GM19438 (cell line): ENCODE data around the gene GON4L.
"Not testable (repeated sequence)": the region's sequence is repeated elsewhere in the genome, so short reads cannot be mapped to it uniquely, and the experiment has no call there.

Experiments
- ATAC-seq: cut with Tn5 transposase; IDR thresholded peaks from one replicate; pipeline ENCODE4 v1.9.1; 2021; ENCODE audit warnings: low read depth; ENCODE audit not compliant: unreplicated experiment

GON4L gene

GRCh38 chr1:155831279-155831976, 25.6 kb downstream of the GON4L start:
- ATAC-seq, result no peak

DNA sequence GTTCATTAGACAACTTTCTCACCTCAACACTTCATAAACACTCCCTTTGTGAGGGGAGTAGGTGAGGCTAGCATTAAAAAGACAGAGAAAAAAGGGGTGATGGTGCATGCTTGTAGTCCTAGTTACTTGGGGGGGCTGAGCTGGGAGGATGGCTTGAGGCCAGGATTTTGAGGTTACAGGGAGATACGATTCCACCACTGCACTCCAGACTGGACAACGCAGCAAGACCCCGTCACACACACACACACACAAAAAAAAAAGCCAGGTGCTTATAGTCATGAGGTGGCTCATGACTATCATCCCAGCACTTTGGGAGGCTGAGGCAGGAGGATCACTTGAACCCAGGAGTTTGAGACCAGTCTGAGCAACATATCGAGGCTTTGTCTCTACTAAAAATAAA, 29.6 kb downstream of the GON4L start:
- ATAC-seq, result no peak

DNA sequence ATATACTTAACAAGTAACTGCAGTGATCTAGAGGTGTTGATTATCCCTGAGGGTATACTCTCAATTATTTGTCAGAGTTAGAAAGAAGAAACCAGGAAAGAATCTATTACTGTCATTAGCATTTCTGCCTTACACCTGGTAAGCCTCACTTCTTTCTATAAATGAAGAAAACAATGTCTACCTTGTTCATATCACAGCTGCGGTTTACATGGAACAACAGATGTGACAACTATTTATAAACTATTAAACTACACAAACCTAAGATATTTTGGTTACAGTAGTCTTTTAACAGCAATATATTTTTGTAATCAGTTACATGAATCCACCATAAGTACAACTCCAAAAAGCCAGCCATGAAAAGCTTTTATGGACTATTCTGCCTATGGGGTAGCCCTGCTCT, 40.7 kb downstream of the GON4L start:
- ATAC-seq, result no peak

- no peak for ATAC-seq
Observed at GRCh38 chr1:155813672-155814071, 43.3 kb downstream of the GON4L start.

- ATAC-seq, result no peak
Observed at GRCh38 chr1:155812878-155813277, 44.1 kb downstream of the GON4L start.

- no peak for ATAC-seq
Observed at GRCh38 chr1:155809088-155809487, 47.9 kb downstream of the GON4L start.

DNA sequence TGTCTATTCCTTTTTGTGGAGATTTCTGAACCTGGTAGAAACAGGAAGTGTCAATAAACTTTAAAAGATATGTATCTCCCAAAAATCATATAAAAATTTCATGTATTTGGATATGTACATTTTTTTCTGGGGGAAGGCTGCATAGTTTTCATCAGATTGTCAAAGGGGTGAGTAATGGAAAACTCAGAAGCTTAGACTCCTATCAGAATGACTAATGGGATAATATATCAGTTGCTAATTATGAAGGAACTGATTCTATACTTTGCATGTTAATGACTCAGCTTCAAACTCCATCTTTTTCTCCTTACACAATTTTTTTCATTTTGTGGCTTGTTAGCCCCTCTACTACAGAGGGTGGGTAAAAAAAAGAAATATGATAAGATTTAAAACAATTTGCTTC, 55.9 kb downstream of the GON4L start:
- no peak for ATAC-seq

DNA sequence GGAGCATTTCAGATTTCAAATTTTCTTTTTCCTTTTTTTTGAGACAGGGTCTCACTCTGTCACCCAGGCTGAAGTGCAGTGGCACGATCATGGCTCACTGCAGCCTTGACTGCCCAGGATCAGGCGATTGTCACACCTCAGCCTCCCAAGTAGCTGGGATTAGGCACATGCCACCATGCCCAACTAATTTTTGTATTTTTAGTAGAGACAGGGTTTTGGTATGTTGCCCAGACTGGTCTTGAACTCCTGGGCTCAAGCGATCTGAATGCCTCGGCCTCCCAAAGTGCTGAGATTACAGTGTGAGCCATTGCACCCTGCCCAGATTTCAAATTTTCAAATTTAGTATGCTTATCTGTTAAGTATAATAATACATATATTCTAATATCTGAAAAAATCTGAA, 61.4 kb downstream of the GON4L start:
- not testable (repeated sequence) for ATAC-seq

DNA sequence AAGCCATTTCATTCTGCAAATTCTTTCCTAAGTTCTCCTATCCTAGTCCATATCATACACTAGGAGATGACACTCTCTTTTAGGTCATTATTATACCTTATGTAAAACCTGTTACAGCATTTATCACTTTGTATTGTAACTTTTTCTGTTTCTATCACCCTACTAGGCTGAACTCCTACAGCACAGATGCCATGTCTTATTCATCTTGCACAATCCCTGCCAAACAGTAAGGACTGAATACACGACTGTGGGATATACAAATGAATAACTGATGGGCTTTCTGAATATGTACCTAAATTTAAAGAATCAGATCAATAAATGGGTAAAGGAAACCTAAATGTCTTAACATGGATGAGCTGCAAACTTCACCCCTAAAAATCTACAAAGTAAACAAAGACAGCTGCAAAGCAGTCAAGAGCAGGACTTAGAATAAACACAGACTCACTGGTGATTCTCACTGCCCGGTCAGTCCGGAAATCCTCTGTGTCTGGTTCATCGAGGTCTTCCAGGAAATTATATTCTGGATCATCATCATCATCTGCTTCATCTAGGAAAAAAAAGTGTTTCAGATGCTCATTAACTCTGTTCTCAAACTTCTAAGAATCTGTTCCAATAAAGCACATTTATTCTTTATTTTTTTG, 62.3 kb downstream of the GON4L start:
- no peak for ATAC-seq

GRCh38 chr1:155793213-155793612, 63.8 kb downstream of the GON4L start:
- no peak for ATAC-seq

GRCh38 chr1:155777582-155777981, 79.4 kb downstream of the GON4L start:
- no peak for ATAC-seq

DNA sequence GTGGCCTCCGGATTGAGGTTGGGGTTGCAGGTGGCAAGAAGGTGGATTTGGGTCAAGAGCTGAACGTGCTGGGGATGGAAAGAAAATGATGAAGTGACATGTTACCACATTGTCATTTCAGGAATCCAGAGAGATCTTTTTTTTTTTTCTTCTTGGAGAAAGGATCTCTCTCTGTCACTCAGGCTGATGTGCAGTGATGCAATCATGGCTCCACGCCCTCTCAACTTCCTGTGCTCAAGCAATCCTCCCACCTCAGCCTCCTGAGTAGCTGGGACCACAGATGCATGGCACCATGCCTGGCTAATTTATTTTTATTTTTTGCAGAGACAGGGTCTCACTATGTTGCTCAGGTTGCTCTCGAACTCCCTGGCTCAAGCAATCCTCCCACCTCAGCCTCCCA, 80.6 kb downstream of the GON4L start:
- no peak for ATAC-seq

GRCh38 chr1:155773221-155773620, 83.8 kb downstream of the GON4L start:
- no peak for ATAC-seq

DNA sequence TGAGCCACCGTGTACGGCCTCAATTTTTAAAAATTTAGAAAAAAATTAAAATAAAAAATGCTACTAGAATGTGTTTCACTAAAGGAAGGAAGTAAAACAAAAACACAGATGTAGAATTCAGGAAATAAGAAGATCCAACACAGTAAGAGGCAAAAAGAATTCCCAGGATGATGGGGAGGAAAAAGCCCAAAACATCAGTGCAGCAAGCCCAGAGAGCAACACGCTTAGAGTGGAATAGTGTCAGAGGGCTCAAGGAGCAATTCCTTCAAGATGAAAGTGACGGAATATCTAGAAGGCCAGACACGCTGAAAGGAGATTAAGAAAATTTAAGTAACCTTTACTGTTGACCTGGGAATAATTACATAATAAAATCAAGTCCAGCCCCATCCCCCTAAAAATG, 87.8 kb downstream of the GON4L start:
- no peak for ATAC-seq

DNA sequence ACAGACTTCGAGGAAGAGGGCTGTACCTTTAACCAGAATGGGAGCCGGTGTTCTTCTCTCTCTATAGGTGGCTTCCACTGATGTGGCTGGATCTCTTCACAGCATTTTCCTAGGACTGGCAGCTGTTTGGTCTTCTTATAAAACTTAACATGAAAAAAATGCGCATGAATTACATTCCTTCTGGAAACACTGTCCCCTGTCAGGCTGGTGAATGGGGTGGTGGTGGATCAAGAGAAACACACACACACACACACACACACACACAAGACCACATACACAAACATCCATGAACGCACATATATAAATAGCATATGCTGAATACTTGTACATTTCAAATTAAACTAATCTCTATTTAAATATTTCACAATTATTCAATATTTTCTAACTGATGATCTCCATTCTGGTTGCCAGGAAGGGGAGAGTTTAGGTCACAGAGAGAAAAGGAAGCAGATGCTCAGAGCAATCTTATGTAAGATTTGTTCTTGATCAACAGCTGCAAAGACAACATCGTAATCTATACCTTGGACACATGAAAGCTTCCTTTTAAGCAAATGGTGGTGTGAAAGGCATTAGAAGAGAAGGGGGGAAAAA, 89.5 kb downstream of the GON4L start:
- not testable (repeated sequence) for ATAC-seq

GRCh38 chr1:155763989-155764388, 93.0 kb downstream of the GON4L start:
- ATAC-seq, result not testable (repeated sequence)

DNA sequence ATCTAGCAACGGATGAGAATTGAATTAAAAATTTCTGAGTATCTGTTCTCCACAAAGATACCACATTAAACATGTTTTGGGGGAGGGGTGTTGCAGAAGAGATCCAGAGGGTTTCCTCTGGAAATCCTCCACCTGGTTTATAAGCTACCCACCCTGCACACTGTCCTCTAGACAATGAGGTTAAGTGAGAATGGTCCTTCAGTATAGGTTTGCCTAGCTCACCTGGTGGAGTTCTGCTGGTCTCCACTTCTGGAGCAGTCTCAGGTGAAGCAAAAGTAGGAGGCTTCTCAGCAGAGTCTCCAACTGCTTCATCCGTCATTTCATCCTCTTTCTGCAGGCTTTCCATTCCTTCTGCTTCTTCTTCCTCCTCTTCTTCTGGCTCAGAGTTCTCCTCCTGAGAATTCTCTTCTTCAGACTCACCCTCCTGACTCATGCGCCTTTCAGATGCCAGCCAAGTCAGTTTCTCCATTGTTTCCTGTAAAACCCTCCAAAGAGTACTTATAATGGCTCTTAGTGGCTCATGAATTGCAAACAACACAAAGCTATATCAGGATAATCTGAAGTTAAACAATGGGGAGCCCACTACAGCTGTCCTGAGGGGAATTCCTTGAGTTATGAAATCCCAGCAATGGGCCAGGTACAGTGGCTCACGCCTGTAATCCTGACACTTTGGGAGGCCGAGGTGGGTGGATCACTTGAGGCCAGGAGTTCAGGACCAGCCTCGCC, 93.8 kb downstream of the GON4L start:
- ATAC-seq, result not testable (repeated sequence)

DNA sequence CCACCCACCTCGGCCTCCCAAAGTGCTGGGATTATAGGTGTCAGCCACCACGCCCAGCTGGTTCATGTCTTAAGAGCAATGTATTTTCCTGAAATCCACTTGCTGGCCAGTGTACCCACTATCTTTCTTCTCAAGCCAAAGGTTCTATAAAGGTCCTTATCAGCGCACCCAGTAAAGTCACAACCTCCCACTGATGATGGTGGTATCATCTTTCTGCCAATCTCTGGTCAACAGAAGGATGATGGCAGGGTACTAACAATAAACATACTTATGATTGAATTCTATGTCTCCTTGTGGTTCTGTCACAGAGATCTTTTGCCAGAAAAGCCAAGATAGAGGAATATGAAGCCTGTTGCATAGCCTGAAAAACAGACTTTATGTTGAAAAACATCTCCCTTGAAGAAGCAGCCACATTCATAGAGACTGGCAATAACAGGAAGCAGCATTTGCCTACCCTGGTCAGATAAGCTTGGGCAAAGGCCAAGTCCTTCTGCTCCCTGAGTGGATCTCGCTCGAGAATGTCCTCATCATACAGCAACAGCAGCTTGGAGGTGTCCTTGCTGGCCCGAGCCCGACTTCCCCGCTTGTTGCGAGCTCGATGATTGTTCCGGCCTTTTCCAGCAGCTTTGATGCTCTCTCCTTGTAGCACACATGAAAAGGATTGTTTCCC, 95.1 kb downstream of the GON4L start:
- ATAC-seq, result no peak

GRCh38 chr1:155760751-155761475, 96.1 kb downstream of the GON4L start:
- no peak for ATAC-seq

DNA sequence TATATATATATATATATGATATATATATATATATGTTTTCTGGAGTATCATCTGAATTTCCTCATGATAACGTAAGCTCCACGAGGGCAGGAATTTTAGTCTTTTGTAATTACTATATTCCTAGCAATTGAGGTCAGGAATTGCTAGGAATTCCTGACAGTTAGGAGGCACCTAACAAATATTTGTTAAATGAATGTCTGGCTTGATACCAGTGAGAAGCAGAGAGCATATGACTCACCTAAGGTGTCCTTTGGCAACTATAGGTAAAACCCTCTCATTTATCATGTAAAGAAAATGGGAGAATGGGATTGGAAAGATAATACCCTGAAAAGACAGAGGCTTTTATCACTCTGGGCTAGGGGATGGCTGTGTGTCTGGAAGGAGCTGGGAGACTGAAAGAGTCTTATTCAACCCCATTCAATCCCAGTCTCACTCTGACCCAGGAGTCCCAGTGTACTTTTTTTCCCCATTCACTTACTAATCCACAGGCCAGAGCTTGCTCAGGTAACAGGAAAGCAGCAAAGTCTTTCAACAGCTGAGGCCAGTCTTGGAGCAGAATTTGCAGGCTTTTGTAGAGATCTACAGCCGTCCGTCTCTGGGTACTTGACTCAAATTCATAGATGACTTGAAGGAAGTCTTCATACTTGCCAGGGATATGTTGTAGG, 96.9 kb downstream of the GON4L start:
- ATAC-seq, result no peak
